HG02938 (cell line): ENCODE results near the gene VCAM1.
"Not testable (repeated sequence)": the region's sequence is repeated elsewhere in the genome, so short reads cannot be mapped to it uniquely, and the experiment has no call there.

ENCODE experiments used
- ATAC-seq: cut with Tn5 transposase; IDR thresholded peaks from one replicate; pipeline ENCODE4 v1.9.1; 2021; ENCODE audit warnings: mild to moderate bottlenecking, moderate library complexity; ENCODE audit not compliant: unreplicated experiment

The VCAM1 gene

GRCh38 chr1:100774370-100774769, 54.8 kb downstream of the VCAM1 start:
- no peak for ATAC-seq

GRCh38 chr1:100775483-100775882, 55.9 kb downstream of the VCAM1 start:
- no peak for ATAC-seq

DNA sequence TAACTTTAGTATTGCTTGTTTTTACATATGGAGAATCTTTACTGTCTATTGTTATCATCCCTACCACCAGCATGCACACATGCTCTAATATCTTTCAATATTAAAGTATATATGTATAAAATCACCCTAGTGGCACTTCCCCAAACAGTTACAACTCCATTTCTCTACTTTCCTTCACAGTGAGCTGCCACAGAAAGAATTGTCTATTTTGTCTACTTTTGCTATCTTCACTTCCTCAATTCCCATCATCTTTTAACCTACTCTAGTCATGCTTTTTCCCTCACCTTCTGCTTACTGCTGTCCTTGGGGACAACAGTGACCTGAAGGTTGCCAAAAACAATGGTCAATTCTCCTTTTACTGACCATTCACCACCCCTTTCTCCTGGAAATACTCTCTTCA, 59.2 kb downstream of the VCAM1 start:
- ATAC-seq = no peak

DNA sequence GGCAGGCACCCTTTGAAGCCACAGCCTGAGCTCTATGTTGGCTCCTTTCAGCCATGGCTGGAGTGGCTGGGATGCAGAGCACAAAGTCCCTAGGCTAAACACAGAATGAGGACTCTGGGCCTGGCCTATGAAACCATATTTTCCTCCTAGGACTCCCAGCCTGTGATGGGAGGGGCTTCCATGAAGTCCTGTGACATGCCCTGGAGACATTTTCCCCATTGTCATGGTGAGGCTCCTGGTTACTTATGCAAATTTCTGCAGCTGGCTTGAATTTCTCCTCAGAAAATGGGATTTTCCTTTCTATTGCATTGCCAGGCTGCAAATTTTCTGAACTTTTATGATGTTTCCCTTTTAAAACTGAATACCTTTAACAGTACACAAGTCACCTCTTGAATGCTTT, 61.3 kb downstream of the VCAM1 start:
- ATAC-seq = no peak

GRCh38 chr1:100781728-100782127, 62.2 kb downstream of the VCAM1 start:
- ATAC-seq = not testable (repeated sequence)

GRCh38 chr1:100782473-100783039, 63.0 kb downstream of the VCAM1 start:
- no peak for ATAC-seq

DNA sequence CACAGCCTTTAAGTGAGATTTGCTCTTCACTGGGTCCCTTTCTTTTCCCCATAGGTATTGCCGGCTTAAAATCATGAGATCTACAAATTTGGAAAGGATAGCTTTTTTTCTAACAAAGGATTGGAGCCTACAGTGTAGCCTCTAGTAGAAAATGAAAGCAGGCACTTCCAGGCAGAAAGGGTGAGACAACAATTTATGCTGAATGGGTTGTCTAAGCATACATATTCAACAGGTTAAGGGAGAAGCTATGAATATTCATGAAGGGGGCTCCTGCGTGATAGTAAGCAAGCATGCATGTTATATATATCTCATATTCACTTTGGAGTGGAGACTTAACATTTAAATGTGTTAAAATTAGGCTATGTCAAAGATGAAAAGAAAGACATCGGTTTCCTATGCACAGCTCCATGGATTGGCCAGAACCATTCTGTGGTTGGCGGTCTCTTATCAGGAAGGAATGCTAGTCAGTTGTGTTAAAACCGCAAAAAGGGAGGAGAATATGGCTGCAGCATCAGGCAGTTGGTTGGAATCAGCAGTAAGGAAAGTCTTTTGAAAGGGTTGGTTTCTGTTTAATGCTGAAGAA, 66.0 kb downstream of the VCAM1 start:
- ATAC-seq = no peak

DNA sequence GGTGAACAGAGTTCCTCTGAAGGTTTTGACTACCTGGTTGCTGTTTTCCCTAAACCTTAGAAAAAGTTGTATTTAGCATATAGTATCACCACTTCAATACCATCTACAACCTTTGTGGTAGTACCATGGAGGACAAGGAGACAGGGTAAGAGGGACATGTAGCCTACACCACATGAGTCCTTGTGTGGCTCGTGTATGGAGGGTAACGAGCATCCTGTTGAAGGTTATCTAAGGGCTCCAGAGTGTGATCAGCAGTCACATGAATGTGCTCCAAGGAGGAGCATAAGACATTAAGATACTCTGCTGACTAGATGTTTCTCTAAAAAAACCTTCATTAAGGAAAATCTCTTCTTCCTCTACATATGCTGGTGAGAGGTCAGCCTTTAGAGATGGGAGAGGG, 67.3 kb downstream of the VCAM1 start:
- ATAC-seq = no peak
